Fibroblast of the aortic adventitia (primary cell): ENCODE data around the gene PALD1. TPM values are rescaled to one million over a fixed set of nuclear protein-coding genes. Genes with fewer than 3 reads are reported as not detected.
A peak's percentile ranks its signal among the peaks of the same experiment; 100 is the strongest.

Source experiments
- DNase-seq: peaks from one replicate; pipeline ENCODE4 v3.0.0-alpha.2; 2010; ENCODE audit warnings: low read depth
- H3K4me3 ChIP-seq: 2 replicates; pipeline ENCODE4 v1.5.1; 2011; ENCODE audit warnings: low read depth, mild to moderate bottlenecking, control low read depth, low read length, moderate library complexity
- CTCF ChIP-seq: IDR thresholded peaks from 2 replicates; pipeline ENCODE4 v1.5.1; 2011; ENCODE audit warnings: mild to moderate bottlenecking, low read length, control low read depth, inconsistent platforms; ENCODE audit not compliant: insufficient read depth
- total RNA-seq: library from RNA; depleted of rRNA; stranded (reverse); fragments of >200 nt; gene quantifications from 2 replicates; pipeline ENCODE4 v1.2.3, GENCODE V29; 2012; ENCODE audit warnings: low replicate concordance

Gene PALD1
- total RNA-seq, 1 donor: 0.18 TPM

GRCh38 chr10:70444744-70445143 is 33.8 kb upstream of the PALD1 start:
- no peak for TF ChIP-seq CTCF
- no peak overlapping the region for H3K4me3 ChIP-seq
- DNase-seq: no peak

GRCh38 chr10:70445718-70446657 is 32.6 kb upstream of the PALD1 start:
- TF ChIP-seq CTCF: no peak
- DNase-seq: peak; percentile 51
- no peak overlapping the region for H3K4me3 ChIP-seq

- no peak for DNase-seq
- no peak for TF ChIP-seq CTCF
- no peak overlapping the region for H3K4me3 ChIP-seq
Measured at GRCh38 chr10:70448236-70448635, 30.3 kb upstream of the PALD1 start.

DNA sequence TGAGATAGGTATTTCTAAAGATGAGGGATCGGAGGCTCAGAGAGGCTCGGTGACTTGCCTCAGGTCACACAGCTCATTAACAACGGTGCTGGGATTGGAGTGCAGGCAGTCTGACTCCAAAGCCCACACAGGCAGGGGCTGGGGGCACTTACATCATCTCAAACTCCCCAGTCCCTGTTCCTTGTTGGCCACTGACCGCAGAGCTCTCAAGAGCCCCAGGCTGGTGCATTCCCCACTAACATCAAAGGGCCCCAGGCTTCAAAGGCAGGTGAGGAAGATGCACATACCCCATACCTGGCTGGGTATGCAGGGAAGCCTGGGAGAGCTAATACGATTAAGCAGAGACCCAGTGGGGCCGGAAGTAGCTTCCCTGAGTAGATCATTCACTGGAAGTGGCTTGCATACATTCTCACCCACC is 23.3 kb upstream of the PALD1 start:
- no peak for DNase-seq
- no peak for TF ChIP-seq CTCF
- H3K4me3 ChIP-seq: no peak overlapping the region

- no peak for DNase-seq
- no peak overlapping the region for H3K4me3 ChIP-seq
- TF ChIP-seq CTCF: no peak
Measured at GRCh38 chr10:70456164-70456563, 22.4 kb upstream of the PALD1 start.

GRCh38 chr10:70457759-70458305 is 20.7 kb upstream of the PALD1 start:
- TF ChIP-seq CTCF: no peak
- H3K4me3 ChIP-seq: no peak overlapping the region
- DNase-seq: no peak
